HG03045 (cell line): ENCODE data around the gene RIBC2.

ENCODE experiments used
- ATAC-seq: cut with Tn5 transposase; IDR thresholded peaks from one replicate; pipeline ENCODE4 v1.9.1; 2021; ENCODE audit warnings: mild to moderate bottlenecking, moderate library complexity; ENCODE audit not compliant: unreplicated experiment

The RIBC2 gene

GRCh38 chr22:45472426-45472825 lies 58.9 kb downstream of the RIBC2 start:
- ATAC-seq: no peak

GRCh38 chr22:45473626-45474237 lies 60.2 kb downstream of the RIBC2 start:
- no peak for ATAC-seq

GRCh38 chr22:45475063-45475747 lies 61.7 kb downstream of the RIBC2 start:
- ATAC-seq: no peak

- ATAC-seq: no peak
Observed at GRCh38 chr22:45475851-45476514, 62.5 kb downstream of the RIBC2 start.

- no peak for ATAC-seq
Observed at GRCh38 chr22:45476814-45477213, 63.3 kb downstream of the RIBC2 start.

- ATAC-seq: no peak
Observed at GRCh38 chr22:45477366-45478107, 64.0 kb downstream of the RIBC2 start.

- no peak for ATAC-seq
Observed at GRCh38 chr22:45478108-45478771, 64.7 kb downstream of the RIBC2 start.

- no peak for ATAC-seq
Observed at GRCh38 chr22:45480717-45481116, 67.2 kb downstream of the RIBC2 start.

- ATAC-seq: no peak
Observed at GRCh38 chr22:45481661-45482060, 68.2 kb downstream of the RIBC2 start.
